Tibial nerve (tissue), 4 donors: ENCODE results near the gene DHX58.

Source experiments
- CTCF ChIP-seq, 5 experiments: fragments of 200-600 bp in 3 of 5; fragments of 450-650 bp in 2 of 5; sonication (generic) in 3 of 5; IDR thresholded peaks; one replicate each; pipeline ENCODE4 v1.5.1; 2016 to 2019; ENCODE audit warnings: antibody characterized with exemption in 5 of 5, mild to moderate bottlenecking in 3 of 5, moderate library complexity in 2 of 5
- EP300 ChIP-seq, 2 donors: sonication (generic); formaldehyde crosslinking; IDR thresholded peaks; one replicate each; pipeline ENCODE4 v1.6.1; 2017; ENCODE audit warnings: antibody characterized with exemption in 2 of 2, mild to moderate bottlenecking in 1 of 2
- POLR2A ChIP-seq, 2 donors: fragments of 450-650 bp; IDR thresholded peaks; one replicate each; pipeline ENCODE4 v1.6.1; 2017; ENCODE audit warnings: antibody characterized with exemption in 2 of 2, mild to moderate bottlenecking in 2 of 2, moderate library complexity in 2 of 2

DNA sequence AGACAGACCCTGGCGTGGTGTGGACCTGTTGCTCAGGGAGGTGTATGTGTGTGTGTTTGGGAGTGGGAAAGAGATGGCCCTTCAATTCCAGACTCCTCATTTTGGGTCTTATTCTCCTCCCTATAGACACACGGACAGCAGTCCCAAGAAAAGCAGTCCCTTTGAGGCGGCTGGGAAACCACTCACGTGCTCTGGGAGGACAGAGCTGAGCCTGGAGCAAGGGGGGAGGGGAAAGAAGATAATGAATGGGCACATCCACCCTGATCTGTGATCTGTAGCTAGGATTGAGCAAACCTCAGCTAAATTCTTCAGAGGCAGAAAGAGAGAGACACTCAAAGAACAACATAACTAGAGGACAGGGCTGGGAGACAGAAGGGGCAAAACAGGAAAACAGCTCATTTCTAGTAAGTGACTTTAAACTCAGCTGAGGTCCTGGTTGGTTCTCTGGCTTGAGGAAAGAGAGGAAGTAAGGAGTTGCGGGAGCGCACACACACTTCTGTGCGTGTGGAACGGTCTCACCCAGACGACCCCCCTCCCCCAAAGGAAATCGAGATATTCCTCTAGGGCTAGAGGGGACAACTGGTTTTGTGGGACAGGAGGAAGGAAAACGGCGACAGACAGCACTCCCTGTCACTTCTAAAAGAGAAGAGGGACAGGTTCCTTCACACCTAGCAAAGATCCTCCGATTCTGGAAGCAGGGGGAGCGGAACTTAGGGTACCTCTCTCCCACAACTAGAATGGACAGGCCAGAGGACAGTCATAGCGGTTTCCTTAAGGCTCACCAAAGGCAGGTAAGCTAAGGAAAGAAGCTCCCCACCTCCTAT lies 41.6 kb upstream of the DHX58 start:
- no peak for TF ChIP-seq CTCF (IDR thresholded peaks at IDR 0.05)
- no peak for TF ChIP-seq POLR2A (IDR thresholded peaks at IDR 0.05)
- no peak for TF ChIP-seq EP300 (IDR thresholded peaks at IDR 0.05)
